ENCODE data around the gene DCAF4. TPM values are rescaled to one million over a fixed set of nuclear protein-coding genes. Genes with fewer than 3 reads are reported as not detected.

Gene DCAF4
- 14.7 and 14.8 TPM in 2 replicates for polyA plus RNA-seq (2011; rRNA removed)
- polyA minus RNA-seq (2011; rRNA and poly(A)+ RNA removed) = 19.2 and 27.9 TPM in 2 replicates

GRCh38 chr14:72926292-72927028 lies at the start of gene DCAF4:
DCAF4 (plus strand) TSS chr14:72926464; CDS start chr14:72937979, 11,515 bp downstream.
- POLR2A ChIA-PET = interaction anchor here (0.6 to 1.5 kb wide), 2 partner anchors 9 to 99 kb away, joined by 7 read pairs; no protein-coding TSS in a partner anchor
- CTCF ChIA-PET = interaction anchor here (1.0 to 2.4 kb wide), 3 partner anchors 22 to 413 kb away, joined by 3 to 10 read pairs (median 4); no protein-coding TSS in a partner anchor
- peaks cover 4% of the 10 kb centered on the region; the same call in 1 of the 2 replicates for H3K9me3 ChIP-seq (ENCODE audit: control insufficient read depth, insufficient read depth, low read length)

GRCh38 chr14:72876710-72877063 lies 49.6 kb upstream of the DCAF4 start:
- CTCF ChIA-PET = interaction anchor here (1.0 kb wide), 1 partner anchor 363 kb away, joined by 3 read pairs; no protein-coding TSS in a partner anchor
- no peak overlapping the region for H3K4me3 ChIP-seq (ENCODE audit: low read depth, low read length)
- H3K9me3 ChIP-seq (ENCODE audit: control insufficient read depth, insufficient read depth, low read length) = no peaks in the 10 kb centered on the region; the same call in 1 of the 2 replicates
- H3K27me3 ChIP-seq (ENCODE audit: control insufficient read depth, insufficient read depth, low read length) = no peaks in the 10 kb centered on the region
- no peak overlapping the region for H3K27ac ChIP-seq (ENCODE audit: low read depth, low read length)
- DNase-seq (ENCODE audit: low read depth, low spot score) = no peak
- POLR2A ChIA-PET = no interaction called here
- no peak for TF ChIP-seq CTCF (IDR thresholded peaks at IDR 0.05; ENCODE audit: low read depth, low read length)

More at GRCh38 chr14:72926292-72927028, at the start of gene DCAF4:
- Histone ChIP-seq H3K4me3 (ENCODE audit: low read depth, low read length) (peak within 1 kb of the TSS; percentile 98), H3K27ac (ENCODE audit: low read depth, low read length) (peak within 1 kb of the TSS; percentile 70), H3K27me3 (ENCODE audit: control insufficient read depth, insufficient read depth, low read length) (no peaks in the 10 kb centered on the region)
- TF ChIP-seq CTCF (IDR thresholded peaks at IDR 0.05; ENCODE audit: low read depth, low read length) = no peak
- peak; percentile 94 for DNase-seq (ENCODE audit: low read depth, low spot score)

GRCh38 chr14:72878746-72879145 lies 47.5 kb upstream of the DCAF4 start:
- H3K27ac ChIP-seq (ENCODE audit: low read depth, low read length) = no peak overlapping the region
- H3K9me3 ChIP-seq (ENCODE audit: control insufficient read depth, insufficient read depth, low read length) = no peaks in the 10 kb centered on the region
- H3K4me3 ChIP-seq (ENCODE audit: low read depth, low read length) = no peak overlapping the region
- H3K27me3 ChIP-seq (ENCODE audit: control insufficient read depth, insufficient read depth, low read length) = no peaks in the 10 kb centered on the region
- POLR2A ChIA-PET = no interaction called here
- no peak for DNase-seq (ENCODE audit: low read depth, low spot score)
- TF ChIP-seq CTCF (IDR thresholded peaks at IDR 0.05; ENCODE audit: low read depth, low read length) = no peak
- CTCF ChIA-PET = interaction anchor here (1.1 kb wide), 1 partner anchor 365 kb away, joined by 4 read pairs; no protein-coding TSS in a partner anchor

GRCh38 chr14:72879431-72879830 lies 46.8 kb upstream of the DCAF4 start:
- H3K27ac ChIP-seq (ENCODE audit: low read depth, low read length) = no peak overlapping the region
- H3K27me3 ChIP-seq (ENCODE audit: control insufficient read depth, insufficient read depth, low read length) = no peaks in the 10 kb centered on the region
- CTCF ChIA-PET = no interaction called here
- POLR2A ChIA-PET = no interaction called here
- no peak overlapping the region for H3K4me3 ChIP-seq (ENCODE audit: low read depth, low read length)
- DNase-seq (ENCODE audit: low read depth, low spot score) = no peak
- TF ChIP-seq CTCF (IDR thresholded peaks at IDR 0.05; ENCODE audit: low read depth, low read length) = no peak
- no peaks in the 10 kb centered on the region for H3K9me3 ChIP-seq (ENCODE audit: control insufficient read depth, insufficient read depth, low read length)

GRCh38 chr14:72880164-72880563 lies 46.1 kb upstream of the DCAF4 start:
- DNase-seq (ENCODE audit: low read depth, low spot score) = no peak
- H3K4me3 ChIP-seq (ENCODE audit: low read depth, low read length) = no peak overlapping the region
- POLR2A ChIA-PET = no interaction called here
- TF ChIP-seq CTCF (IDR thresholded peaks at IDR 0.05; ENCODE audit: low read depth, low read length) = no peak
- H3K9me3 ChIP-seq (ENCODE audit: control insufficient read depth, insufficient read depth, low read length) = no peaks in the 10 kb centered on the region
- no peaks in the 10 kb centered on the region for H3K27me3 ChIP-seq (ENCODE audit: control insufficient read depth, insufficient read depth, low read length)
- CTCF ChIA-PET = no interaction called here
- no peak overlapping the region for H3K27ac ChIP-seq (ENCODE audit: low read depth, low read length)
